HEK293T (cell line): ENCODE measurements around the gene VPS37C.
"Not testable (repeated sequence)": the region's sequence is repeated elsewhere in the genome, so short reads cannot be mapped to it uniquely, and the experiment has no call there.

ENCODE experiments used
- CTCF ChIA-PET: fragments of 350-600 bp; formaldehyde crosslinking; extraction: SDS; loops from one replicate; lab custom pipeline; 2021; ENCODE audit warnings: antibody characterized with exemption, inconsistent platforms; lab: Yijun Ruan, JAX
- POLR2A ChIA-PET: fragments of 350-600 bp; formaldehyde crosslinking; extraction: SDS; loops from one replicate; lab custom pipeline; 2020; ENCODE audit warnings: antibody characterized with exemption, inconsistent platforms; lab: Yijun Ruan, JAX
- DNase-seq: peaks from one replicate; pipeline ENCODE4 v3.0.0; 2012; ENCODE audit warnings: mixed read lengths; ENCODE audit errors: extremely low spot score
- ARNT ChIP-seq: fragments of 450-650 bp; IDR thresholded peaks from 2 replicates; pipeline ENCODE4 v1.6.1; 2017; ENCODE audit warnings: mild to moderate bottlenecking
- BHLHE40 ChIP-seq: fragments of 450-650 bp; IDR thresholded peaks from 2 replicates; pipeline ENCODE4 v1.6.1; 2016; ENCODE audit warnings: mild to moderate bottlenecking, moderate library complexity, borderline replicate concordance
- CTBP1 ChIP-seq: fragments of 450-650 bp; IDR thresholded peaks from 2 replicates; pipeline ENCODE4 v1.6.1; 2016; ENCODE audit warnings: borderline replicate concordance
- ELF4 ChIP-seq: fragments of 450-650 bp; IDR thresholded peaks from 2 replicates; pipeline ENCODE4 v1.6.1; 2017; ENCODE audit warnings: antibody characterized with exemption
- FOXA1 ChIP-seq: fragments of 450-650 bp; IDR thresholded peaks from 2 replicates; pipeline ENCODE4 v1.6.1; 2016; ENCODE audit warnings: mild to moderate bottlenecking
- FOXK2 ChIP-seq: fragments of 450-650 bp; IDR thresholded peaks from 2 replicates; pipeline ENCODE4 v1.6.1; 2016; ENCODE audit warnings: mild to moderate bottlenecking
- FOXM1 ChIP-seq: fragments of 450-650 bp; IDR thresholded peaks from 2 replicates; pipeline ENCODE4 v1.6.1; 2017; ENCODE audit warnings: mild to moderate bottlenecking, borderline replicate concordance
- HDGF ChIP-seq: fragments of 450-650 bp; IDR thresholded peaks from 2 replicates; pipeline ENCODE4 v1.6.1; 2017; ENCODE audit warnings: antibody characterized with exemption, borderline replicate concordance
- L3MBTL2 ChIP-seq: fragments of 450-650 bp; conservative IDR thresholded peaks from 2 replicates; pipeline ENCODE4 v1.6.1; 2016; ENCODE audit warnings: mild to moderate bottlenecking
- LEF1 ChIP-seq: fragments of 450-650 bp; IDR thresholded peaks from 2 replicates; pipeline ENCODE4 v1.6.1; 2017; ENCODE audit warnings: mild to moderate bottlenecking, borderline replicate concordance
- NFRKB ChIP-seq: fragments of 450-650 bp; IDR thresholded peaks from 2 replicates; pipeline ENCODE4 v1.6.1; 2016; ENCODE audit warnings: mild to moderate bottlenecking, moderate library complexity
- SP1 ChIP-seq: fragments of 450-650 bp; IDR thresholded peaks from 2 replicates; pipeline ENCODE4 v1.6.1; 2017
- SUZ12 ChIP-seq: fragments of 450-650 bp; IDR thresholded peaks from 2 replicates; pipeline ENCODE4 v1.6.1; 2016; ENCODE audit warnings: mild to moderate bottlenecking
- TARDBP ChIP-seq: fragments of 450-650 bp; IDR thresholded peaks from 2 replicates; pipeline ENCODE4 v1.6.1; 2016
- ZNF384 ChIP-seq: fragments of 450-650 bp; IDR thresholded peaks from 2 replicates; pipeline ENCODE4 v1.6.1; 2016
- TF ChIP-seq, protein P1 (sequence below): fragments of 450-650 bp; IDR thresholded peaks from 2 replicates; pipeline ENCODE4 v1.6.1; 2016

Gene VPS37C

GRCh38 chr11:61170566-61170965 is 9.3 kb upstream of the VPS37C start:
- ChIA-PET CTCF (interaction anchor here (0.6 kb wide), 1 partner anchor 13 kb away, joined by 6 read pairs; no protein-coding TSS in a partner anchor), POLR2A (interaction anchor here (1.9 kb wide), 1 partner anchor 9 kb away, joined by 10 read pairs; the partner anchor contains the start of gene VPS37C)
- no peak for DNase-seq
- TF ChIP-seq HDGF, result no peak
- TF ChIP-seq ELF4, result no peak
- TF ChIP-seq FOXA1, result no peak
- no peak for TF ChIP-seq SP1
- TF ChIP-seq BHLHE40, result no peak
- TF ChIP-seq LEF1, result no peak
- no peak for TF ChIP-seq TARDBP
- TF ChIP-seq FOXM1, result no peak
- TF ChIP-seq NFRKB, result no peak
- no peak for TF ChIP-seq L3MBTL2
- no peak for TF ChIP-seq FOXK2
- TF ChIP-seq ZNF384, result no peak

DNA sequence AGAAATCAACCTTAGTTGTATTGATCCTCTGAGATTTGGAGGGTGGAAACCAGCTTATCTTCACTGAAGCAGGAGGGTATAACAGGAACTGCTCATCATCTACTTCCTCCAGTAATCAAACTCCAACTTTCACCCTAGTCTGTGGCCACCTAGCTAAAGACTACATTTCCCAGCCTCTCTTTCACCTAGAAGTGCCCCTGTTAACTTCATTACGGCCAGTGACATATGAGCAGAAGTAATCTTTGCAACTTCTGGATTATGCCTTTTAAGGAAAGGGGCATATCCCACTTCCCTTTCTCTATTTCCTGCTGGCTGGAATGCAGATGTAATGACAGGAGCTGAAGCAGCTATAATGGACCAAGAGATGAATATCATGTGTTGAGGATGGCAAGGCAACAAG is 7.6 kb upstream of the VPS37C start:
- no peak for DNase-seq
- POLR2A ChIA-PET, result no interaction called here
- no peak for TF ChIP-seq HDGF
- TF ChIP-seq FOXK2, result no peak
- TF ChIP-seq SUZ12, result no peak
- TF ChIP-seq ARNT, result no peak
- no peak for TF ChIP-seq NFRKB
- TF ChIP-seq LEF1, result no peak
- TF ChIP-seq ELF4, result no peak
- TF ChIP-seq, protein P1, sequence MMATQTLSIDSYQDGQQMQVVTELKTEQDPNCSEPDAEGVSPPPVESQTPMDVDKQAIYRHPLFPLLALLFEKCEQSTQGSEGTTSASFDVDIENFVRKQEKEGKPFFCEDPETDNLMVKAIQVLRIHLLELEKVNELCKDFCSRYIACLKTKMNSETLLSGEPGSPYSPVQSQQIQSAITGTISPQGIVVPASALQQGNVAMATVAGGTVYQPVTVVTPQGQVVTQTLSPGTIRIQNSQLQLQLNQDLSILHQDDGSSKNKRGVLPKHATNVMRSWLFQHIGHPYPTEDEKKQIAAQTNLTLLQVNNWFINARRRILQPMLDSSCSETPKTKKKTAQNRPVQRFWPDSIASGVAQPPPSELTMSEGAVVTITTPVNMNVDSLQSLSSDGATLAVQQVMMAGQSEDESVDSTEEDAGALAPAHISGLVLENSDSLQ, result no peak
- TF ChIP-seq SP1, result no peak
- TF ChIP-seq FOXM1, result no peak
- CTCF ChIA-PET, result no interaction called here

- TF ChIP-seq NFRKB, result no peak
- TF ChIP-seq FOXA1, result no peak
- no peak for TF ChIP-seq FOXM1
- TF ChIP-seq FOXK2, result no peak
- TF ChIP-seq SP1, result no peak
- no peak for TF ChIP-seq TARDBP
- TF ChIP-seq HDGF, result no peak
- TF ChIP-seq LEF1, result no peak
- no peak for TF ChIP-seq ELF4
- TF ChIP-seq, protein P1, result no peak
- no peak for TF ChIP-seq BHLHE40
- TF ChIP-seq CTBP1, result no peak
- no peak for TF ChIP-seq SUZ12
- CTCF ChIA-PET, result no interaction called here
- DNase-seq, result no peak
- POLR2A ChIA-PET, result no interaction called here
These were observed 6.9 kb upstream of the VPS37C start for GRCh38 chr11:61168042-61168688.

- CTCF ChIA-PET, DNase-seq, POLR2A ChIA-PET: not testable (repeated sequence)
These were observed 5.1 kb upstream of the VPS37C start for GRCh38 chr11:61166331-61166730.

DNA sequence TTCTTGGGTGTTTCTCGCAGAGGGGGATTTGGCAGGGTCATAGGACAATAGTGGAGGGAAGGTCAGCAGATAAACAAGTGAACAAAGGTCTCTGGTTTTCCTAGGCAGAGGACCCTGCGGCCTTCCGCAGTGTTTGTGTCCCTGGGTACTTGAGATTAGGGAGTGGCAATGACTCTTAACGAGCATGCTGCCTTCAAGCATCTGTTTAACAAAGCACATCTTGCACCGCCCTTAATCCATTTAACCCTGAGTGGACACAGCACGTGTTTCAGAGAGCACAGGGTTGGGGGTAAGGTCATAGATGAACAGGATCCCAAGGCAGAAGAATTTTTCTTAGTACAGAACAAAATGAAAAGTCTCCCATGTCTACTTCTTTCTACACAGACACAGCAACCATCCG is 4.6 kb upstream of the VPS37C start:
- POLR2A ChIA-PET, CTCF ChIA-PET, DNase-seq: not testable (repeated sequence)

- ChIA-PET CTCF (no interaction called here), POLR2A (no interaction called here)
- DNase-seq, result no peak
- TF ChIP-seq FOXA1, result no peak
- no peak for TF ChIP-seq SUZ12
- no peak for TF ChIP-seq NFRKB
- no peak for TF ChIP-seq ELF4
- TF ChIP-seq ARNT, result no peak
- no peak for TF ChIP-seq FOXK2
- TF ChIP-seq LEF1, result no peak
- no peak for TF ChIP-seq L3MBTL2
- TF ChIP-seq CTBP1, result no peak
- no peak for TF ChIP-seq HDGF
- no peak for TF ChIP-seq TARDBP
- TF ChIP-seq, protein P1, result no peak
- no peak for TF ChIP-seq SP1
- no peak for TF ChIP-seq FOXM1
- TF ChIP-seq BHLHE40, result no peak
- no peak for TF ChIP-seq ZNF384
These were observed 3.6 kb upstream of the VPS37C start for GRCh38 chr11:61164606-61165424.
